ENCODE measurements around the gene CNN3. TPM values are rescaled to one million over a fixed set of nuclear protein-coding genes. Genes with fewer than 3 reads are reported as not detected.

Gene CNN3
- total and polyA plus RNA-seq, 2 of the 4 experiments (the other 2 are of a cell fraction) = 249 to 552 TPM

GRCh38 chr1:94878329-94878728 is 48.6 kb downstream of the CNN3 start:
- Histone ChIP-seq H3K4ac (ENCODE audit: low read depth, low read length) (no peak overlapping the region), H4K20me1 (ENCODE audit: insufficient read depth, low read length) (no peaks in the 10 kb centered on the region)

More at GRCh38 chr1:94878329-94878728, 48.6 kb downstream of the CNN3 start:
- no peak overlapping the region for H4K91ac ChIP-seq (ENCODE audit: insufficient read depth, low read depth, low read length)
- H3K4me1 ChIP-seq (ENCODE audit: control insufficient read depth, insufficient read depth, low read length) = peaks cover 14% of the 10 kb centered on the region
- TF ChIP-seq NFE2L2 (IDR thresholded peaks at IDR 0.05; ENCODE audit: low read depth, low read length) (no peak), CEBPB (IDR thresholded peaks at IDR 0.05; ENCODE audit: low read depth, low read length) (no peak), RFX5 (IDR thresholded peaks at IDR 0.05; ENCODE audit: low read depth, low read length) (no peak), RCOR1 (IDR thresholded peaks at IDR 0.05; ENCODE audit: insufficient replicate concordance, low read length) (no peak), SMC3 (IDR thresholded peaks at IDR 0.05; ENCODE audit: low read depth, low read length) (no peak), RAD21 (IDR thresholded peaks at IDR 0.05; ENCODE audit: low read length) (no peak), ELK1 (IDR thresholded peaks at IDR 0.05; ENCODE audit: borderline replicate concordance, low read depth, low read length) (no peak), CHD1 (IDR thresholded peaks at IDR 0.05; ENCODE audit: low read depth, low read length) (no peak), MAZ (IDR thresholded peaks at IDR 0.05; ENCODE audit: borderline replicate concordance, low read depth, low read length) (no peak), FOS (IDR thresholded peaks at IDR 0.05; ENCODE audit: low read depth, low read length) (no peak), POLR2A (IDR thresholded peaks at IDR 0.05; ENCODE audit: low read depth, low read length) (no peak), MXI1 (IDR thresholded peaks at IDR 0.05; ENCODE audit: borderline replicate concordance, low read depth, low read length) (no peak), CTCF (conservative IDR thresholded peaks at IDR 0.05; ENCODE audit: low read depth, low read length) (no peak), MAFK (IDR thresholded peaks at IDR 0.05; ENCODE audit: low read depth, low read length) (no peak), BHLHE40 (IDR thresholded peaks at IDR 0.05; ENCODE audit: low read depth, low read length) (no peak), USF2 (IDR thresholded peaks at IDR 0.05; ENCODE audit: low read depth, low read length) (no peak)
- in situ Hi-C loops (cut with MboI; ENCODE audit: low sequenced_read_pairs) (no loop called here), dilution Hi-C loops (cut with HindIII; ENCODE audit: low sequenced_read_pairs, unreplicated experiment) (no loop called here), intact Hi-C loops (cut with micrococcal nuclease) (no loop called here)
- no peak overlapping the region for H3K23ac ChIP-seq (ENCODE audit: low read depth, low read length)
- no peak overlapping the region for H3K14ac ChIP-seq (replicated peaks; ENCODE audit: low read depth, low read length)
- H3K36me3 ChIP-seq (ENCODE audit: control insufficient read depth, insufficient read depth, low read length) = no peaks in the 10 kb centered on the region
- BruUV-seq (replicated peaks) = no TSS peak
- DNase-seq (no peak), ATAC-seq (ENCODE audit: low read depth) (no peak)
- H4K5ac ChIP-seq (ENCODE audit: low read depth, low read length) = no peak overlapping the region
- H3K4me3 ChIP-seq (ENCODE audit: insufficient read depth, low read depth, low read length) = no peak overlapping the region
- no peak overlapping the region for H2AK5ac ChIP-seq (ENCODE audit: low read depth, low read length)
- POLR2A ChIA-PET (ENCODE audit: unreplicated experiment) = no interaction called here
- H2BK5ac ChIP-seq (ENCODE audit: low read depth, low read length, poor library complexity, severe bottlenecking) = no peak overlapping the region
- peaks cover 17% of the 10 kb centered on the region; the same call in 1 of the 2 replicates for H3K9me1 ChIP-seq (ENCODE audit: insufficient read depth, low read length)
- no peak overlapping the region for H3K27ac ChIP-seq (ENCODE audit: insufficient read depth, low read length)
- no peak overlapping the region for H3K56ac ChIP-seq (ENCODE audit: extremely low read depth, insufficient read depth, low read length)
- no peaks in the 10 kb centered on the region for H3K9me3 ChIP-seq (ENCODE audit: control insufficient read depth, insufficient read depth, low read length)
- H3K79me1 ChIP-seq (ENCODE audit: low read depth in 1 of 2, low read length in 2 of 2) = no peaks in the 10 kb centered on the region
- H2AFZ ChIP-seq (replicated peaks; ENCODE audit: low read length, poor library complexity) = no peak overlapping the region
- CTCF ChIA-PET = no interaction called here
- WGBS, 2 experiments (ENCODE audit: extremely low coverage in 2 of 2, insufficient read length in 1 of 2) = no CpG with 5 or more reads among the region's 5 CpGs
- H3K9ac ChIP-seq (ENCODE audit: low read depth, low read length) = no peak overlapping the region
- H2AK9ac ChIP-seq (replicated peaks; ENCODE audit: low read depth, low read length, poor library complexity) = no peak overlapping the region
- H3K27me3 ChIP-seq (ENCODE audit: control insufficient read depth, insufficient read depth, low read length) = no peaks in the 10 kb centered on the region
- H4K8ac ChIP-seq (ENCODE audit: low read depth in 2 of 2, low read length in 2 of 2) = no peak overlapping the region
- no peak overlapping the region for H3K18ac ChIP-seq (ENCODE audit: low read depth, low read length)
- no peak overlapping the region for H2BK120ac ChIP-seq (ENCODE audit: low read depth, low read length)
- no peak overlapping the region for H2BK15ac ChIP-seq (ENCODE audit: low read depth, low read length)
- no peak overlapping the region for H2BK20ac ChIP-seq (ENCODE audit: low read depth, low read length)
- H3K4me2 ChIP-seq (ENCODE audit: low read depth, low read length) = no peak overlapping the region

Data from IMR-90 (cell line).